ENCODE measurements around the gene CHAD. TPM values are rescaled to one million over a fixed set of nuclear protein-coding genes. Genes with fewer than 3 reads are reported as not detected.

The CHAD gene
- total RNA-seq, 2 donors from 2014 or later = 8.8 to 13.2 TPM

- Histone ChIP-seq H3K27me3 (no peaks in the 10 kb centered on the region), H3K4me1 (peaks cover 17% of the 10 kb centered on the region), H3K36me3 (replicated peaks in 1 of 2; ENCODE audit: insufficient read depth in 1 of 2, low read depth in 2 of 2) (no peaks in the 10 kb centered on the region), H3K4me3 (no peak overlapping the region), H3K27ac (no peak overlapping the region), H3K9me3 (no peaks in the 10 kb centered on the region)
- ATAC-seq (no peak), DNase-seq (no peak)
- intact Hi-C loops (cut with DNase I) = no loop called here
- TF ChIP-seq CTCF (IDR thresholded peaks at IDR 0.05) = no peak
- no peak for TF ChIP-seq POLR2A (IDR thresholded peaks at IDR 0.05)
- WGBS, 2 donors = 66 to 85% methylated on average over 3 to 13 of the region's 13 CpGs
Measured at GRCh38 chr17:50467855-50468303, 801 bp downstream of the CHAD start.

- H3K4me3 ChIP-seq = no peak overlapping the region
- TF ChIP-seq POLR2A (IDR thresholded peaks at IDR 0.05) = no peak
- TF ChIP-seq CTCF (IDR thresholded peaks at IDR 0.05) = no peak
- H3K4me1 ChIP-seq = peaks cover 23% of the 10 kb centered on the region
- no peaks in the 10 kb centered on the region for H3K9me3 ChIP-seq
- no peaks in the 10 kb centered on the region for H3K27me3 ChIP-seq
- ATAC-seq (no peak), DNase-seq (no peak)
- H3K27ac ChIP-seq = no peak overlapping the region
- 85 to 86% methylated on average over 7 of the region's 7 CpGs for WGBS, 2 donors
- no peaks in the 10 kb centered on the region for H3K36me3 ChIP-seq (replicated peaks in 1 of 2; ENCODE audit: insufficient read depth in 1 of 2, low read depth in 2 of 2)
- intact Hi-C loops (cut with DNase I) = no loop called here
Measured at GRCh38 chr17:50467114-50467854, 1.4 kb downstream of the CHAD start.

- H3K27me3 ChIP-seq = no peaks in the 10 kb centered on the region
- H3K9me3 ChIP-seq = no peaks in the 10 kb centered on the region
- intact Hi-C loops (cut with DNase I) = no loop called here
- H3K4me3 ChIP-seq = no peak overlapping the region
- no peak for TF ChIP-seq POLR2A (IDR thresholded peaks at IDR 0.05)
- no peak for TF ChIP-seq CTCF (IDR thresholded peaks at IDR 0.05)
- DNase-seq (no peak), ATAC-seq (no peak)
- no peak overlapping the region for H3K27ac ChIP-seq
- peaks cover 24% of the 10 kb centered on the region for H3K4me1 ChIP-seq
- H3K36me3 ChIP-seq (replicated peaks in 1 of 2; ENCODE audit: insufficient read depth in 1 of 2, low read depth in 2 of 2) = no peaks in the 10 kb centered on the region
- WGBS, 2 donors = 79 to 91% methylated on average over 5 to 9 of the region's 9 CpGs
Measured at GRCh38 chr17:50466371-50467113, 2.1 kb downstream of the CHAD start.

GRCh38 chr17:50465635-50466034 is 3.0 kb downstream of the CHAD start:
- no peak overlapping the region for H3K4me3 ChIP-seq
- intact Hi-C loops (cut with DNase I) = no loop called here
- WGBS, 2 donors = 93 to 94% methylated on average over 9 of the region's 9 CpGs
- ATAC-seq (no peak), DNase-seq (no peak)
- TF ChIP-seq CTCF (IDR thresholded peaks at IDR 0.05) (no peak), POLR2A (IDR thresholded peaks at IDR 0.05) (no peak)
- H3K27me3 ChIP-seq = no peaks in the 10 kb centered on the region
- H3K9me3 ChIP-seq = no peaks in the 10 kb centered on the region
- H3K36me3 ChIP-seq (replicated peaks in 1 of 2; ENCODE audit: insufficient read depth in 1 of 2, low read depth in 2 of 2) = no peaks in the 10 kb centered on the region
- H3K27ac ChIP-seq = no peak overlapping the region
- peaks cover 24% of the 10 kb centered on the region for H3K4me1 ChIP-seq

All from body of pancreas (tissue), 4 donors.